Activated CD8-positive, alpha-beta T cell treated with anti-CD3 and anti-CD28 coated beads for 36 hours (primary cell): ENCODE measurements around the gene MAFF. TPM values are rescaled to one million over a fixed set of nuclear protein-coding genes. Genes with fewer than 3 reads are reported as not detected.

Source experiments
- ATAC-seq: fragments of 200-7000 bp; cut with Tn5 transposase; one replicate; pipeline ENCODE4 v1.10.0; 2021; ENCODE audit warnings: mild to moderate bottlenecking, moderate library complexity
- CTCF ChIA-PET: fragments of 350-600 bp; sonication (Branson Sonifier 250); formaldehyde crosslinking; loops from one replicate; lab custom pipeline; 2021; ENCODE audit warnings: antibody characterized with exemption; lab: Charles Lee
- POLR2A ChIA-PET: fragments of 350-600 bp; sonication (Branson Sonifier 250); formaldehyde crosslinking; loops from one replicate; lab custom pipeline; 2021; ENCODE audit warnings: antibody characterized with exemption; lab: Charles Lee
- DNase-seq: peaks from one replicate; pipeline ENCODE4 v3.0.0-alpha.2; 2020
- H3K27ac Mint-ChIP-seq: one replicate; pipeline ENCODE4 v1.8.0; 2021; ENCODE audit warnings: mild to moderate bottlenecking, mixed read lengths
- H3K27me3 Mint-ChIP-seq: one replicate; pipeline ENCODE4 v1.8.0; 2021; ENCODE audit warnings: mixed read lengths
- H3K36me3 Mint-ChIP-seq: one replicate; pipeline ENCODE4 v1.8.0; 2021; ENCODE audit warnings: low read depth, mixed read lengths
- H3K4me1 Mint-ChIP-seq: one replicate; pipeline ENCODE4 v1.8.0; 2021; ENCODE audit warnings: low read depth, mixed read lengths
- H3K4me3 Mint-ChIP-seq: one replicate; pipeline ENCODE4 v1.8.0; 2021; ENCODE audit warnings: mild to moderate bottlenecking, moderate library complexity, mixed read lengths
- H3K9me3 Mint-ChIP-seq: one replicate; pipeline ENCODE4 v1.8.0; 2021; ENCODE audit warnings: mixed read lengths
- CTCF ChIP-seq: fragments of 200-600 bp; IDR thresholded peaks from one replicate; pipeline ENCODE4 v1.8.0; 2022; ENCODE audit warnings: antibody characterized with exemption, mild to moderate bottlenecking
- intact Hi-C: fragments of 100-400 bp; cut with micrococcal nuclease; formaldehyde crosslinking; loops from one replicate; pipeline ENCODE4 v1.10.0; 2022
- total RNA-seq, 2 experiments: library from RNA; stranded (reverse); gene quantifications; one replicate each; pipeline ENCODE4 v1.2.3, GENCODE V29; 2021

MAFF gene
- total RNA-seq, 2 experiments from 2014 or later: 12.5 to 13.7 TPM

- CTCF ChIA-PET: interaction anchor here (0.6 to 2.0 kb wide), 4 partner anchors 12 to 98 kb away, joined by 3 to 7 read pairs (median 4); no protein-coding TSS in a partner anchor
- no peak overlapping the region for H3K27ac Mint-ChIP-seq
These were observed 1.8 kb upstream of the MAFF start for GRCh38 chr22:38199826-38200559.

GRCh38 chr22:38201371-38201710, 453 bp upstream of the MAFF start:
- peaks cover 2% of the 10 kb centered on the region for H3K36me3 Mint-ChIP-seq
- intact Hi-C loops: no loop called here
- H3K27ac Mint-ChIP-seq: peak overlapping the region; percentile 93
- no peaks in the 10 kb centered on the region for H3K27me3 Mint-ChIP-seq
- ChIA-PET POLR2A (interaction anchor here (0.7 to 2.8 kb wide), 12 partner anchors 11 to 144 kb away, joined by 3 to 21 read pairs (median 4); partner anchors contain the start of genes PICK1 and PLA2G6), CTCF (interaction anchor here (0.9 to 4.0 kb wide), 9 partner anchors 13 to 150 kb away, joined by 3 to 11 read pairs (median 5); partner anchors contain the start of gene PLA2G6)
- peak overlapping the region; percentile 69 for H3K4me3 Mint-ChIP-seq
- ATAC-seq: no peak
- peaks cover 37% of the 10 kb centered on the region for H3K4me1 Mint-ChIP-seq
- no peak for DNase-seq
- no peaks in the 10 kb centered on the region for H3K9me3 Mint-ChIP-seq
- no peak for TF ChIP-seq CTCF

More at GRCh38 chr22:38199826-38200559, 1.8 kb upstream of the MAFF start:
- DNase-seq: no peak
- intact Hi-C loops: no loop called here
- H3K27me3 Mint-ChIP-seq: no peaks in the 10 kb centered on the region
- H3K4me3 Mint-ChIP-seq: no peak overlapping the region
- TF ChIP-seq CTCF: no peak
- POLR2A ChIA-PET: interaction anchor here (1.4 to 2.8 kb wide), 2 partner anchors 19 to 70 kb away, joined by 3 to 21 read pairs; partner anchors contain the start of gene PLA2G6
- no peaks in the 10 kb centered on the region for H3K36me3 Mint-ChIP-seq
- no peak for ATAC-seq
- H3K9me3 Mint-ChIP-seq: no peaks in the 10 kb centered on the region
- H3K4me1 Mint-ChIP-seq: peaks cover 35% of the 10 kb centered on the region

GRCh38 chr22:38202437-38203089, 769 bp downstream of the MAFF start:
- no peaks in the 10 kb centered on the region for H3K9me3 Mint-ChIP-seq
- peak overlapping the region; percentile 80 for H3K27ac Mint-ChIP-seq
- H3K27me3 Mint-ChIP-seq: no peaks in the 10 kb centered on the region
- ChIA-PET POLR2A (interaction anchor here (0.6 to 2.8 kb wide), 5 partner anchors 9 to 907 kb away, joined by 3 to 21 read pairs (median 4); partner anchors contain the start of gene PLA2G6), CTCF (interaction anchor here (1.1 to 4.0 kb wide), 4 partner anchors 12 to 88 kb away, joined by 3 to 11 read pairs (median 6); partner anchors contain the start of gene PLA2G6)
- H3K4me3 Mint-ChIP-seq: peak overlapping the region; percentile 82
- peaks cover 37% of the 10 kb centered on the region for H3K4me1 Mint-ChIP-seq
- intact Hi-C loops: no loop called here
- TF ChIP-seq CTCF: no peak
- ATAC-seq (peak; percentile 30), DNase-seq (peak; percentile 80)
- peaks cover 2% of the 10 kb centered on the region for H3K36me3 Mint-ChIP-seq

GRCh38 chr22:38203090-38203810, 1.5 kb downstream of the MAFF start:
- no peak for TF ChIP-seq CTCF
- no peaks in the 10 kb centered on the region for H3K9me3 Mint-ChIP-seq
- no peaks in the 10 kb centered on the region for H3K27me3 Mint-ChIP-seq
- intact Hi-C loops: no loop called here
- H3K4me3 Mint-ChIP-seq: peak overlapping the region; percentile 82
- H3K4me1 Mint-ChIP-seq: peaks cover 41% of the 10 kb centered on the region
- peak overlapping the region; percentile 80 for H3K27ac Mint-ChIP-seq
- peak; percentile 63 for DNase-seq
- peak; percentile 4 for ATAC-seq
- ChIA-PET CTCF (interaction anchor here (0.9 to 4.0 kb wide), 3 partner anchors 22 to 89 kb away, joined by 3 to 11 read pairs (median 4); partner anchors contain the start of gene PLA2G6), POLR2A (interaction anchor here (1.0 to 2.8 kb wide), 4 partner anchors 9 to 57 kb away, joined by 3 to 21 read pairs (median 6); partner anchors contain the start of gene PLA2G6)
- H3K36me3 Mint-ChIP-seq: peaks cover 2% of the 10 kb centered on the region
